ENCODE measurements around the gene ARHGAP22. TPM values are rescaled to one million over a fixed set of nuclear protein-coding genes. Genes with fewer than 3 reads are reported as not detected.

ARHGAP22 gene
- total and polyA plus RNA-seq, 2 experiments from 2014 or later = 41.9 to 44.4 TPM

GRCh38 chr10:48638739-48639527 is 34.1 kb upstream of the ARHGAP22 start:
- in situ Hi-C loops (cut with MboI) = no loop called here
- Histone ChIP-seq H3K4me2 (ENCODE audit: unreplicated experiment) (no peak overlapping the region), H3K9me3 (ENCODE audit: low read depth) (no peaks in the 10 kb centered on the region), H3K36me3 (ENCODE audit: low read depth) (no peaks in the 10 kb centered on the region; the same call in 1 of the 2 replicates), H3K9me2 (ENCODE audit: insufficient read depth) (no peaks in the 10 kb centered on the region), H3K27me3 (replicated peaks; ENCODE audit: insufficient read depth) (no peaks in the 10 kb centered on the region), H3K79me2 (ENCODE audit: insufficient read depth) (peaks cover 48% of the 10 kb centered on the region), H3F3A (ENCODE audit: insufficient read depth) (peaks cover 13% of the 10 kb centered on the region), H4K20me1 (ENCODE audit: insufficient read depth) (no peaks in the 10 kb centered on the region), H3K27ac (no peak overlapping the region), H3K4me3 (no peak overlapping the region), H3K9ac (no peak overlapping the region), H3K4me1 (ENCODE audit: insufficient read depth) (peaks cover 24% of the 10 kb centered on the region), H2AFZ (no peak overlapping the region)
- DNase-seq = no peak
- no peak for TF ChIP-seq EZH2phosphoT487 (IDR thresholded peaks at IDR 0.05; ENCODE audit: insufficient read depth, low read depth)
- TF ChIP-seq EZH2 (IDR thresholded peaks at IDR 0.05; ENCODE audit: insufficient read depth, poor library complexity, severe bottlenecking) = no peak
- WGBS, 2 experiments (ENCODE audit: low coverage in 1 of 2, low lambda C conversion rate in 2 of 2, missing lambda C conversion rate in 2 of 2) = 95 to 97% methylated on average over 4 of the region's 4 CpGs

- Histone ChIP-seq H3F3A (ENCODE audit: insufficient read depth) (peaks cover 19% of the 10 kb centered on the region), H3K27me3 (replicated peaks; ENCODE audit: insufficient read depth) (no peaks in the 10 kb centered on the region), H3K4me2 (ENCODE audit: unreplicated experiment) (no peak overlapping the region), H3K27ac (no peak overlapping the region), H3K9me3 (ENCODE audit: low read depth) (no peaks in the 10 kb centered on the region), H2AFZ (no peak overlapping the region), H3K9me2 (ENCODE audit: insufficient read depth) (no peaks in the 10 kb centered on the region), H3K4me1 (ENCODE audit: insufficient read depth) (peaks cover 32% of the 10 kb centered on the region), H3K36me3 (ENCODE audit: low read depth) (no peaks in the 10 kb centered on the region; the same call in 1 of the 2 replicates), H3K4me3 (no peak overlapping the region), H4K20me1 (ENCODE audit: insufficient read depth) (no peaks in the 10 kb centered on the region), H3K9ac (no peak overlapping the region), H3K79me2 (ENCODE audit: insufficient read depth) (peaks cover 45% of the 10 kb centered on the region)
- no peak for TF ChIP-seq EZH2phosphoT487 (IDR thresholded peaks at IDR 0.05; ENCODE audit: insufficient read depth, low read depth)
- in situ Hi-C loops (cut with MboI) = no loop called here
- no peak for DNase-seq
- 95 to 99% methylated on average over 4 of the region's 4 CpGs for WGBS, 2 experiments (ENCODE audit: low coverage in 1 of 2, low lambda C conversion rate in 2 of 2, missing lambda C conversion rate in 2 of 2)
Observed at GRCh38 chr10:48638158-48638557, 33.3 kb upstream of the ARHGAP22 start.

- no peak overlapping the region for H2AFZ ChIP-seq
- H4K20me1 ChIP-seq (ENCODE audit: insufficient read depth) = no peaks in the 10 kb centered on the region
- no peak for TF ChIP-seq EZH2 (IDR thresholded peaks at IDR 0.05; ENCODE audit: insufficient read depth, poor library complexity, severe bottlenecking)
- no peaks in the 10 kb centered on the region; the same call in 1 of the 2 replicates for H3K36me3 ChIP-seq (ENCODE audit: low read depth)
- in situ Hi-C loops (cut with MboI) = no loop called here
- no peak overlapping the region for H3K9ac ChIP-seq
- DNase-seq = no peak
- peaks cover 26% of the 10 kb centered on the region for H3F3A ChIP-seq (ENCODE audit: insufficient read depth)
- no peaks in the 10 kb centered on the region for H3K9me3 ChIP-seq (ENCODE audit: low read depth)
- 91 to 100% methylated on average over 3 of the region's 3 CpGs for WGBS, 2 experiments (ENCODE audit: low coverage in 1 of 2, low lambda C conversion rate in 2 of 2, missing lambda C conversion rate in 2 of 2)
- H3K4me2 ChIP-seq (ENCODE audit: unreplicated experiment) = no peak overlapping the region
- H3K9me2 ChIP-seq (ENCODE audit: insufficient read depth) = no peaks in the 10 kb centered on the region
- H3K27me3 ChIP-seq (replicated peaks; ENCODE audit: insufficient read depth) = no peaks in the 10 kb centered on the region
- H3K4me1 ChIP-seq (ENCODE audit: insufficient read depth) = peaks cover 41% of the 10 kb centered on the region
- H3K4me3 ChIP-seq = no peak overlapping the region
- H3K79me2 ChIP-seq (ENCODE audit: insufficient read depth) = peaks cover 43% of the 10 kb centered on the region
- no peak overlapping the region for H3K27ac ChIP-seq
Observed at GRCh38 chr10:48636901-48637300, 32.0 kb upstream of the ARHGAP22 start.

GRCh38 chr10:48636231-48636630 is 31.4 kb upstream of the ARHGAP22 start:
- Histone ChIP-seq H2AFZ (no peak overlapping the region), H3K9ac (no peak overlapping the region), H3K4me2 (ENCODE audit: unreplicated experiment) (no peak overlapping the region), H3K79me2 (ENCODE audit: insufficient read depth) (peaks cover 36% of the 10 kb centered on the region), H3K36me3 (ENCODE audit: low read depth) (no peaks in the 10 kb centered on the region; the same call in 1 of the 2 replicates), H3K9me3 (ENCODE audit: low read depth) (no peaks in the 10 kb centered on the region), H4K20me1 (ENCODE audit: insufficient read depth) (no peaks in the 10 kb centered on the region), H3K4me3 (no peak overlapping the region), H3F3A (ENCODE audit: insufficient read depth) (peaks cover 29% of the 10 kb centered on the region), H3K27ac (no peak overlapping the region), H3K9me2 (ENCODE audit: insufficient read depth) (no peaks in the 10 kb centered on the region), H3K4me1 (ENCODE audit: insufficient read depth) (peaks cover 46% of the 10 kb centered on the region), H3K27me3 (replicated peaks; ENCODE audit: insufficient read depth) (no peaks in the 10 kb centered on the region)
- in situ Hi-C loops (cut with MboI) = no loop called here
- no peak for TF ChIP-seq EZH2phosphoT487 (IDR thresholded peaks at IDR 0.05; ENCODE audit: insufficient read depth, low read depth)
- no peak for TF ChIP-seq EZH2 (IDR thresholded peaks at IDR 0.05; ENCODE audit: insufficient read depth, poor library complexity, severe bottlenecking)
- 70 to 71% methylated on average over 3 of the region's 3 CpGs for WGBS, 2 experiments (ENCODE audit: low coverage in 1 of 2, low lambda C conversion rate in 2 of 2, missing lambda C conversion rate in 2 of 2)
- DNase-seq = no peak
